Smooth muscle cell of the brain vasculature (primary cell): ENCODE measurements around the gene ZBTB7C.

Source experiments
- DNase-seq: peaks from one replicate; pipeline ENCODE4 v3.0.0-alpha.2; 2012; ENCODE audit warnings: low read depth, low spot score

The ZBTB7C gene

GRCh38 chr18:48064978-48065600 is 344.1 kb downstream of the ZBTB7C start:
- no peak for DNase-seq

DNA sequence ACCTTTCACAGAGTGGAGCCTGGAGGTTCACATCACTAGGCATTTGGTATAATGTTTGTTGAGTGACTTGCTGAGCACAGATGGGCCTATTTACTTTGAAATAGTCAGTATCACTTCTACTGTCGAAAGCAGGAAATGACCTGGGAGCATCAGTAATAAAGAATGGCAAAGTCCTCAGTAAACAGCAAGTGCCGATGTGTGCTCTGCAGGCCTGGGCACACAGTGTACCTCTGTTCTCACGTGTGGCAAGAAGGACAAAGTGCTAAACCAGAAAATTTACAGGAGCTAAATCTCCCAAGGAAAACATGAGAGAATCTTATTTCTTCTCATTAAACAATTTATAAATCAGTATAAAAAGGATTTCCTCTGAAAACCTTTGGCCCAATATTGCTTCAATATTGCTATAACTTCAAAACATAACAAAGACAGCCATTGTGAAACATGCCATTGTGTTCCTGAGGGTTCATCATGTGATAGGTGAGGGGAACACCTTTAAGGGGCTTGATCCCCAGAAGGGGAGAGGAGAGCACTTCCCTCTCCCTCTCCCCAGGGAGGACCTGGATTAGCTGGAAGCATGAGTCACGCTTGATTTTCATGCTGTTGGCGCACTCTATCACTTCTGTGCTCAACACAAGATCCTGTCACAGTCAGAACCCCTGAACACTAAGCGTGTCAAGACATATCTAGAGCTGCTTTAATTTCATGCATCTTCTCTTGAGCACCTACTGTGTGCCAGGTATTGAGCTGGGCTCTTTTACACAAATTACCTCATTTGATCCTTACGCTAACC is 347.2 kb downstream of the ZBTB7C start:
- DNase-seq: no peak

GRCh38 chr18:48060970-48061369 is 348.2 kb downstream of the ZBTB7C start:
- DNase-seq: no peak

DNA sequence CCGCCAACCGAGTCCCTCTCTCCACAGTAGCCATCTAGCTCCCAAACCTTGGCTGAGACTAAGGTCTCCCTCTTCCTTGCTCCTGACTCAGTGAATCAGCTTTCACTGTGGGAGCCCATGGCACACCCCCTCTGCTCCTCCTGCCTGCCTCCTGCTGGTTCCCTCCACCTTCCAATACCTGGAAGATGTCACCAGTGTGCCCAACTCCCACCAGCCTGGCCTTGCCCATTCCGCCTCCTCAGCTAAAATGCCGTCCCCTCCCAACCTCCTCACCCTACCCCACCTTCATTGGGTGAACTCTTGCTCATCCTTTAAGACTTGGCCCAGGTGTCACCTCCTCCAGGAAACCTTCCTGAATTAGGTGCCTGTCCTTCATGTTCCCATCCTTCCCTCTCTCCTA is 348.8 kb downstream of the ZBTB7C start:
- DNase-seq: no peak

DNA sequence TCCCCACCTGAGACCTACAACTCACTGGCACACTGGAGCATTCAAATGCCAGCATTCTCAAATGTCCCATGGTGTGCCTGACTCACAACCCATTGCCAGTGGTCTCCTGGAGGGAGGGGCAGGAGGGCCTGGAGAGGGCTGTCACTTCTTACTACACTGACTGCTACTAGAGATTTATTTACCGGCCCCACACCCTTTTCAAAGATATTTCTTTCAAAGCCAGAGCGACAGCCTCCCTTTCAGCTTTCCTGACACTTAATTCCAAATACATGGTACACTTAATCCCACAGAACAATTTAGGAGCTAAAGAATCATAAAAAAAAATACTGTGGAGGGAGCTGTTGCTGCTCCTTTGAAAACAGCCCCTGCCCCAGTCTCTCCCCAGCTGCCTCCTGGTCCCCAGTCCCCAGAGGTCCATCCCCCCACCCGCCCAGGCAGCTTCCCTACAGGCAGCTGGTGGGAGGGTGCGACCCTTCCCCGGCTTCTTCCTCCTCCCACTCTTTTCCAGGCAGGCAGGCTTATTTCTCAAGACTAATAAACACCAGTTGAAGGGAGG is 349.6 kb downstream of the ZBTB7C start:
- DNase-seq: no peak

- DNase-seq: no peak
Observed at GRCh38 chr18:48058486-48058885, 350.7 kb downstream of the ZBTB7C start.

GRCh38 chr18:48057018-48057417 is 352.2 kb downstream of the ZBTB7C start:
- no peak for DNase-seq

GRCh38 chr18:48055351-48055750 is 353.8 kb downstream of the ZBTB7C start:
- no peak for DNase-seq

- DNase-seq: no peak
Observed at GRCh38 chr18:48053881-48054816, 355.0 kb downstream of the ZBTB7C start.

- DNase-seq: no peak
Observed at GRCh38 chr18:48052842-48053241, 356.3 kb downstream of the ZBTB7C start.

GRCh38 chr18:48051945-48052840 is 357.0 kb downstream of the ZBTB7C start:
- DNase-seq: no peak

DNA sequence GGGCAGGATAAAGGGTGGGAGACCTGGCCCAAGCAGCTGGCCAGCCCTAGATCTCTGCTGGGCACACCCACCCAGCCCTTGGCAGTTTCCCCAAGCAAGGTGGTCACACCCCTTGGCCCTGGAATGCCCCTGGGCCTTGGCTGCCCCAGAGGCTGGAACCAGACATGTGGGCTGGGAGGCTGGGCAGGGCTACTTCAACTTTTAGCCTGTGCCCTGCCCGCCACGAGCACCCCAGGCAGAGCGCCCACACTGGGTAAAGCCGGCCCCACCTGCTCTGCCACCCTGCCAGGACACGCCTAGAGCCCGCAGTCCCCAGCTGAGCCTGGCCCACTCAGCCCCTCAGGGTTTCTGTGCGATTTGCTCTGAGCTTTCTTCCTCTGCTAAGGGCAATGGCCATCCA is 359.0 kb downstream of the ZBTB7C start:
- DNase-seq: no peak

DNA sequence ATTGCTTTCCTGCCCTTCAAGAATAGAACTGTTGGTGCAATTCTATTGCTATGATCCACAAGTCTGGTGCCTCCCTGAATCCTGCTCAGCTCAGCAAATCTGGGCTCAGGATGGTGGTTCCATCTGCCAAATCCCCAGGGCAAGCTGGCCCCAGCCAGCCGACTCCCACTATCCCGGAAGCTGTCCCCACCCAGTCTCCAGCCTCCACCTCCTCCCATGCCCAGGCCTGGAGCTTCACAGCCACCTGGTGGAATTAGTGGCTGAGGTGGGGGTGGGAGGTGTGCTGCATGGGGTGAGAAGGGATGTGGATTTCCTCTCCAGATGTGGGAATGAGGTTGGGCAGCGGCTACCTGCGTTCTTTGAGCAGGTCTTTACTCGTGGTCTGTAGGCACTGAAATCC is 359.4 kb downstream of the ZBTB7C start:
- DNase-seq: no peak

GRCh38 chr18:48048251-48048650 is 360.9 kb downstream of the ZBTB7C start:
- no peak for DNase-seq

DNA sequence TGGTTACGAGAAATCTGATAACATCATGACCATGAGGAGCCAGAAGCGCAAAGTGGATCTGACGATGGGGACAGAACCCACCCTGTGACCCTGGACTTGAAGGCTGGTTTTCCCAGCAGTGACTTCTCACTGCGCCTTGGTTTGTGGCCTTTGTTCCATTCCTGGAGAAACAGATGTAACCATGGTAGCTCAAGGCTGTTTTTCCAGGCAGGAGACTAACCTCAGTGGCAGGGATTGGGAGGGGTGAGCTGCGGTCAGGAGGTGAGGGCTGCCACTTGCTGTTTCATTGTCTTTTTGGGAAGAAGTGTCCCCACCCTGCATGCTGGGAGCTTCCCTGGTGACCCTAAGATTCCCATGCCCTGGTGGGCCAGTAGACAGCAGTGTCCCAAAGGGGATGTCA is 362.3 kb downstream of the ZBTB7C start:
- DNase-seq: no peak

- no peak for DNase-seq
Observed at GRCh38 chr18:48045744-48046143, 363.4 kb downstream of the ZBTB7C start.

GRCh38 chr18:48044944-48045343 is 364.2 kb downstream of the ZBTB7C start:
- DNase-seq: no peak

DNA sequence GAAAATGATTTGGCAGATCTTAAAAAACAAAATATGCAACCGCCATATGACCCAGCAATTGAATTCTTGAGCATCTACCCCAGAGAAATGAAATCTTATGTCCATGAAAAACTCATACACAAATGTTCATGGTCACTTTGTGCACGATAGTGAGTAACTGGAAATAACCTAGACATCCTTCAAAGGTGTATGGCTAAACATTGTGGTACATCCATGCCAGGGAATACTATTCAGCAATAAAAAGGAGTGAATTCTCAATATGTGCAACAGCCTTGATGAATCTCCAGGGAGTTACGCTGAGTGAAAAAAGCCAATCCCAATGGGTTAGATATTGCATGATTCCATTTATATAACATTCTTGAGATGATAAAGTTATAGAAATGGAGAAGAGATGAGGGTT is 366.0 kb downstream of the ZBTB7C start:
- DNase-seq: no peak

DNA sequence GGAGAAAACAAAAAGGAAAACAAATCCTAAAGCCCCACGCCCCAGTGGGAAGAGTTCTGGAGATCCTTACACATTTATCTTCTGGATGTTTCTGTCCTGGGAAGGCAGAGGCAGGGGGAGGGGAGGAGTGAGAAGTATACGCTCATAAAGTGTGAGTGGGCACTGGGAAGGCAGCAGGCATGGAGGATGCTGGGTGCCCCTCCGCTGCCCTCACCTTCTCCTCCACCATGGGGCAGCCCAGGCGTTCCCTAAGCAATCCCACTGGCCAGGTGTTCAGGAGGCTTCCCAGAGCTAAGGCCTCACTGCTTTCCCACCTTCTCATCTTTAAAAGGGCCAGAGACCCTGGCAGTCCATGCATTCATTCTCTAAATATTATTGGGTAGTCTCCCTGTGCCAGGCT is 366.8 kb downstream of the ZBTB7C start:
- no peak for DNase-seq

DNA sequence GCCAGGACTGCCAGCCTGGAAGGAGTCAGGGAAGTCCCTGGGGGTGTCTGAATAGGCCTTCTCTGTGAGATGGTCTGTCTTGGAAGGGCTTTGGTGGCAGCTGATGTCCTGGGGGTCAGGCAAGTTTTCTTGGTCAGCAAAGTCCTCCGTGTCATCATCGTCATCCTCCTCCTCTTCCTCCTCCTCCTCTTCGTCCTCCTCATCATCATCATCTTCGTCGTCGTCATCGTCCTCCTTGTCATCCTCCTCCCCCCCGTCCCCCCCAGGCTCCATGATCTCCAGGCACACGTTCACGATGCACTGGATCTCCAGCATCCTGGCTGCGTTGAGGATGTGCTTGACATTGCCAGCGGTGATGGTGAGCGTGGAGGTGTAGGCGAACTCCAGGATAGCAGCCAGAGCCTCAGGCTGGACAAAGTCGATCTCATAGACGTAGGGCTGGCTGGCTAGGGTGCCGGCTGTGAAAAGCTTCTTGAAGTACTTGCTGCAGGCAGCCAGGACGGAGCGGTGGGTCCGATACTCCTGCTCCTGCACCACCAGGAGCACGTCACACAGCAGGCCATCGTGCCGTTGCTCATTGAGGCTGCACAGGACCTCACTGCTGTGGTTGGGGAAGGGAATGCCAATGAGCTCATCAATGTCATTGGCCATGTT is 368.6 kb downstream of the ZBTB7C start:
- no peak for DNase-seq
